Non-pigmented ciliary epithelial cell (primary cell): ENCODE results near the gene PLAU.
"Not testable (repeated sequence)": the region's sequence is repeated elsewhere in the genome, so short reads cannot be mapped to it uniquely, and the experiment has no call there.

ENCODE experiments used
- DNase-seq: peaks from one replicate; pipeline ENCODE4 v3.0.0-alpha.2; 2010; ENCODE audit warnings: low read depth

The PLAU gene

GRCh38 chr10:73876971-73877370 is 34.0 kb upstream of the PLAU start:
- no peak for DNase-seq

GRCh38 chr10:73877533-73878160 is 33.3 kb upstream of the PLAU start:
- no peak for DNase-seq

GRCh38 chr10:73878365-73878764 is 32.6 kb upstream of the PLAU start:
- no peak for DNase-seq

GRCh38 chr10:73879296-73880173 is 31.4 kb upstream of the PLAU start:
- no peak for DNase-seq

- no peak for DNase-seq
These were observed 29.6 kb upstream of the PLAU start for GRCh38 chr10:73881221-73881919.

- no peak for DNase-seq
These were observed 26.9 kb upstream of the PLAU start for GRCh38 chr10:73884017-73884416.

GRCh38 chr10:73886085-73886529 is 24.8 kb upstream of the PLAU start:
- DNase-seq, result peak; percentile 49

GRCh38 chr10:73886661-73887293 is 24.2 kb upstream of the PLAU start:
- DNase-seq, result no peak

- DNase-seq, result peak; percentile 63
These were observed 23.5 kb upstream of the PLAU start for GRCh38 chr10:73887294-73888039.

GRCh38 chr10:73888514-73888913 is 22.4 kb upstream of the PLAU start:
- no peak for DNase-seq

- no peak for DNase-seq
These were observed 21.9 kb upstream of the PLAU start for GRCh38 chr10:73889014-73889413.

- not testable (repeated sequence) for DNase-seq
These were observed 21.5 kb upstream of the PLAU start for GRCh38 chr10:73889416-73889815.

- no peak for DNase-seq
These were observed 20.7 kb upstream of the PLAU start for GRCh38 chr10:73890261-73890660.

GRCh38 chr10:73890830-73891229 is 20.1 kb upstream of the PLAU start:
- DNase-seq, result not testable (repeated sequence)

GRCh38 chr10:73891540-73891939 is 19.4 kb upstream of the PLAU start:
- DNase-seq, result no peak

GRCh38 chr10:73892310-73893030 is 18.5 kb upstream of the PLAU start:
- DNase-seq, result no peak

GRCh38 chr10:73893426-73893825 is 17.5 kb upstream of the PLAU start:
- DNase-seq, result no peak

GRCh38 chr10:73894245-73894971 is 16.5 kb upstream of the PLAU start:
- DNase-seq, result no peak

- not testable (repeated sequence) for DNase-seq
These were observed 15.6 kb upstream of the PLAU start for GRCh38 chr10:73895381-73895780.

GRCh38 chr10:73897693-73898092 is 13.2 kb upstream of the PLAU start:
- DNase-seq, result no peak
